ENCODE measurements around the gene GMIP.
"Not testable (repeated sequence)": the region's sequence is repeated elsewhere in the genome, so short reads cannot be mapped to it uniquely, and the experiment has no call there.

The GMIP gene

GRCh38 chr19:19643158-19644053 lies at the start of gene GMIP:
Gene GMIP, minus strand, starts transcription at chr19:19643657. Its CDS starts 128 bp downstream, at chr19:19643529.
- no peak for FAIRE-seq
- DNase-seq (ENCODE audit: low spot score): peak; percentile 44

- DNase-seq (ENCODE audit: low spot score): no peak
- FAIRE-seq: no peak
These were observed 48.2 kb upstream of the GMIP start for GRCh38 chr19:19691683-19692082.

GRCh38 chr19:19689023-19689422 lies 45.6 kb upstream of the GMIP start:
- not testable (repeated sequence) for DNase-seq (ENCODE audit: low spot score)

GRCh38 chr19:19687090-19687489 lies 43.6 kb upstream of the GMIP start:
- no peak for DNase-seq (ENCODE audit: low spot score)

More at GRCh38 chr19:19689023-19689422, 45.6 kb upstream of the GMIP start:
- FAIRE-seq: not testable (repeated sequence)

GRCh38 chr19:19686580-19686979 lies 43.1 kb upstream of the GMIP start:
- FAIRE-seq (no peak), DNase-seq (ENCODE audit: low spot score) (no peak)

More at GRCh38 chr19:19687090-19687489, 43.6 kb upstream of the GMIP start:
- FAIRE-seq: no peak

- FAIRE-seq: not testable (repeated sequence)
These were observed 42.7 kb upstream of the GMIP start for GRCh38 chr19:19686119-19686518.

GRCh38 chr19:19679176-19680073 lies 36.0 kb upstream of the GMIP start:
- no peak for DNase-seq (ENCODE audit: low spot score)
- no peak for FAIRE-seq

More at GRCh38 chr19:19686119-19686518, 42.7 kb upstream of the GMIP start:
- DNase-seq (ENCODE audit: low spot score): not testable (repeated sequence)

- DNase-seq (ENCODE audit: low spot score) (no peak), FAIRE-seq (no peak)
These were observed 34.1 kb upstream of the GMIP start for GRCh38 chr19:19677579-19677978.

- FAIRE-seq (no peak), DNase-seq (ENCODE audit: low spot score) (no peak)
These were observed 30.9 kb upstream of the GMIP start for GRCh38 chr19:19674315-19674714.

GRCh38 chr19:19672816-19673215 lies 29.4 kb upstream of the GMIP start:
- no peak for DNase-seq (ENCODE audit: low spot score)
- FAIRE-seq: no peak

GRCh38 chr19:19670070-19670551 lies 26.7 kb upstream of the GMIP start:
- DNase-seq (ENCODE audit: low spot score): no peak
- FAIRE-seq: no peak

GRCh38 chr19:19668230-19669012 lies 25.0 kb upstream of the GMIP start, which contains the start of gene ZNF101:
Gene ZNF101, plus strand, starts transcription at chr19:19668839. Its CDS starts 125 bp downstream, at chr19:19668964.
- DNase-seq (ENCODE audit: low spot score) (peak; percentile 70), FAIRE-seq (no peak)

GRCh38 chr19:19665420-19665948 lies 22.0 kb upstream of the GMIP start:
- not testable (repeated sequence) for FAIRE-seq

GRCh38 chr19:19663256-19664120 lies 20.0 kb upstream of the GMIP start, which contains the start of gene ATP13A1:
Gene ATP13A1, minus strand, starts transcription at chr19:19663676. Its CDS starts 10 bp downstream, at chr19:19663666.
- FAIRE-seq (no peak), DNase-seq (ENCODE audit: low spot score) (peak; percentile 64)

More at GRCh38 chr19:19665420-19665948, 22.0 kb upstream of the GMIP start:
- DNase-seq (ENCODE audit: low spot score): not testable (repeated sequence)

- DNase-seq (ENCODE audit: low spot score) (no peak), FAIRE-seq (no peak)
These were observed 19.4 kb upstream of the GMIP start for GRCh38 chr19:19662871-19663255.

- DNase-seq (ENCODE audit: low spot score) (no peak), FAIRE-seq (no peak)
These were observed 18.9 kb upstream of the GMIP start for GRCh38 chr19:19662344-19662743.

- no peak for FAIRE-seq
- no peak for DNase-seq (ENCODE audit: low spot score)
These were observed 18.3 kb upstream of the GMIP start for GRCh38 chr19:19661675-19662251.

GRCh38 chr19:19661141-19661674 lies 17.8 kb upstream of the GMIP start:
- FAIRE-seq (no peak), DNase-seq (ENCODE audit: low spot score) (no peak)

Data from urothelium cell line (cell line).